ENCODE measurements around the gene ZNF385B. TPM values are rescaled to one million over a fixed set of nuclear protein-coding genes. Genes with fewer than 3 reads are reported as not detected.

ZNF385B gene
- total RNA-seq, 1 experiment from 2014 or later: 2.3 TPM

DNA sequence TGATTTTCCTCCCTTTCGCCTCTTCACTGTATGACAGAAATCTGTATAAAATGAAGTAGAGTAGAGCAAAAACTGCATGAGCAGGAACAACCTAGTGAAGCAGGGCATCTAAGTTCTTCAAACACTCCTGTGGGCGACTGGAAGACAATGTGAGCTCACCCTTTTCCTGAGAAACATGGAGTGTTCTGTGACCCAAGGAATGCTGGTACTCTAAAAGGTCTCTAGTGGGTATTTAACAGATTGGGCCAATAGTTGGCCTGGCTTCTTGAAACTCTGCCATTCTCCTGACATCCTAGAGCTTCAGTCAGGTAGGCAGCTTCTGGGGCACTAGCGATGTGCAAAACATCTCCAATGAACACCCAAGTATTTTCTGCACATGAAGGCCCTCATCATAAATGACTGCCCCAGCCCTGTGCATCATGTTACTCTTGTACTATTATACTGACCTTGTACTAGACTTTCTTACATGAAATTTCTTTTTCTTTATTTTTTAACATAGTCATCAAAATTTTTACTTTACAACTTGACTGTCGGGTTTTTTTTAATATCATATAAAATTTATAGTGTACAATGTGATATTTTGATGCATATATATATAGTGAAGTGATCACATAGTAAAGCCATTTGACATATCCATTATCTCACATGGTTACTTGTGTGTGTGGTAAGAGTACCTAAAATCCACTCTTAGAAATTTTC lies 302.2 kb downstream of the ZNF385B start:
- no peak for DNase-seq (ENCODE audit: extremely low read depth, low read depth)

DNA sequence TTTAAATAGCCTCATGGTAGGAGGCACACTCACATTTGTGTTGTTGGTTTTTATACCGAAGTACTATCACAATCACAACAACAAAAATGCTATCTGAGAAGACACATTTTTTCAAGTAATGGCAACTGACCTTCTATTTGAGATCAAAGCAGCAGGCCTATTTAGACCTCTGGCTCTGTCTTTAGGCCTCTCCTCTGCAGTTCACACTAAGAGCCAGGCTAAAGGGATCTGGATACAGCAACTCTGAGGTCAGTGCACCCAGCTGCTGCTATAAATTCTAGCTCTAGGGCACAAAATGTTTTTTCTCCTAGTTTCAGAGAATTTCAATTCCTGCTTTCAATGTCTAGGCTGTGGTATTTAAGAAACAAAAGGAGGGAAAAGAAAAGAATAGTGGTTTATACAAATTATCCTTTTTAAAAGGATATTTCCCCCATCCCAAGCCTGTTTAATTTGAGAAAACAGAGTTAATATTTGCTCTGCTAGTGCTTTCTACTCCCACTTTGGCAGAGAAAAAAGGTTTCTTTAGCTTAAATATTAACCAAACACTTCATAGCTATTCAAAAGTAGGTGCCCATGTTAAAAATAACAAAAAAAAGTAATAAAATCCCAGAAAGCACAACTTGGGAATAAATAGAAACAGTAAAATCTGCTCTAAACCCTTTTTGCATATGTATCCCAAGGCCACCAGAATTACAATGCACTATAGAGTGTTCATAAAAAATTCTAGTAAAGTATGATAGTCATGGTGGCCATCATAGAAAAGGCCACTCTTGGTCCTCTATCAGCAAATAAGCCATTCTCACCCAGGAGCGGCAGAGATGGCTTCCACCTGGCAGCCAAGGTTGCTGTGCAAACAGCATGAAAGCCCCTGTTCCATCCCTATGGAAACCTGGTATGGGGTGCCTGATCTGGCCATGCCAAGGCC lies 303.1 kb downstream of the ZNF385B start:
- no peak for DNase-seq (ENCODE audit: extremely low read depth, low read depth)

DNA sequence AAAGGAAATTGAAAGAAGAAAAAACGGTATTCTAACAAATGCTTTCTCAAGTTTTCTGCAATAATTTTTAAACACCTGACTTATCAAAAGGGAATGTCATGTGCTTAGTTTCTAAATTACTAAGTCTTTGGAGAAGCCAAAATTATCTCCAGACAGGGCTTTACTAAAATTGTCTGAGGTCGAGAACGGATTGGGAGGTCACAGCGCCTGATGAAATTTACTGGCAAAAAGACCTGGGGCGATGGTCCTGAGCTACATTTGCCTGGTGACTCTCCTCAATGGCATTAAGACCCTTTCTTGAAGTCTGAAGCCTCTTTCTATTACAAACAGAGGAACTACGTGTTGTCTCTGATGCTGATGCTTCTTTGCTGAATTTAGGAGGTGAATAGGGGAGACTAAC lies 305.0 kb downstream of the ZNF385B start:
- no peak for DNase-seq (ENCODE audit: extremely low read depth, low read depth)

DNA sequence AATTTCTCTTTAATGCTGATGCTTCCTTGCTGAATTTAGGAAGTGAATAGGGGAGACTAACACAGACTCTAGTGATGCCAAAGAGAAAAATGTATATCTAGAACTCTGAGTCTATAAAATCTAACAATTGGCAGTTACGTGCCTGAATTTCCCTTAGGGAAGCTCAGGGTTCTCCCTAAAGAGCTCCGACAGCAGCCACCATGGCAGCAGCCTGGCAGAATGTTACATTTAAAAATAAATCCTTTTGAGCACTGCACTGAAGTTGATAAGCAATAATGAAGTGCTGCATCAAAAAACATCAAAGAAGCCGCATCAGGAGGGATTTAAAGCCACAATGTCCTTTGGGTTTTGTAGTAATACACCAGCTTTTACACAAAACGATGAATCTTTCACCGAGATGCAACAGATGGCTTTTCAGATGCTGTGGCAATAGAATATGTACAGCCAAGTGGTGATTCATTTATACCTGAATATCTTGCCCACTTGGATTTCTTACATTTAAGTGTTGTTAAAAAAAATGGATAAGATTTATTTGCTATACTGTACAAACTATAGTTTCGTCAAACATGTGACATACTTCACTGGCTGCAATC lies 305.6 kb downstream of the ZNF385B start:
- no peak for DNase-seq (ENCODE audit: extremely low read depth, low read depth)

DNA sequence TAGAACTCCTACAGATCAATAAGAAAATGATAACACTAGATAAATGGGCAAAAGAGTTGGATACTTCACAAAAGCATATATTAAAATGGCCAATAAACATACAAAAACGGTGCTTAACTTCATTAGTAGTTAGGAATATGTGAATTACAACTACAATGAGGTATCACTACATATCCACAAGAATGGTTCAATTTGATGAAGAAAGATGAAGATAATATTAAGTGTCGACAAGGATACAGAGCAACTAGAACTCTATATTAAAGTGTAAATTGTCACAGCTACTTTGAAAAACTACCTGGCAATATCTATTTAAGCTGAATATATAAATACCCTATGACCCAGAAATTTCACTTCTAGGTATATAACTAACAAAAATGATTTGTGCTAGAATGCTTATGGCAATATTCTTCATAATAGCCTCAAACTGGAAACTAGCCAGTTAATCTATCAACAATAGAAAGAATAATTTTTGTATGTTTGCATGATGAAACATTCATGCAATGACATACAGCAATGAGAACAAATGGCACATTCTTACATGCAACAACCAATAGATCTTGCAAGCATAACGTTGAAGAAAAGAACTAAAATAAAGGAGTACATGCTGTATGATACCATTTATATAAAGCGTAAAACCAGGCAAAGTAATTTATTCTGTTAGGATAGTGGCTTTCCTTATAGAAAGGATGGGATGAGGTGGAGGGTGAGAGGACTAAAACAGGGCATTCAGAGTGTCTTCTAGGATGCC lies 306.6 kb downstream of the ZNF385B start:
- DNase-seq (ENCODE audit: extremely low read depth, low read depth): no peak

DNA sequence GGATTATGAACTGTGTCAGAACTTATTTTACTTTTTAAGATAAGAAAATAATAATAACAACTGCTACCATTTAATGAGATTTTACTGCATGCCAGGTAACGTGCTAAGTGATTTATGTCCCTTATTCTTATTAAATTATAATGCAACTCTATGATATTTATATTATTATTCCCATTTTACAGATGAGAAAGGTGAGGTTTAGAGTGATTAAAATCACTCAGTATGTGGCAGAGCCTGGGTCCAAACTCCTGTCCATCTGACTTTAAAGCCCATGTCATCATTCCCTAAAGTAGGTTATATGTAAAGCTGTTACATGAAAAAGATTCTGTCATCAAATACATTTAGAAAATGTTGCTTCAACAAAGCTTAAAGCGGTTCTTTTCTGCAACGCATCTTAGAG lies 308.0 kb downstream of the ZNF385B start:
- DNase-seq (ENCODE audit: extremely low read depth, low read depth): no peak

DNA sequence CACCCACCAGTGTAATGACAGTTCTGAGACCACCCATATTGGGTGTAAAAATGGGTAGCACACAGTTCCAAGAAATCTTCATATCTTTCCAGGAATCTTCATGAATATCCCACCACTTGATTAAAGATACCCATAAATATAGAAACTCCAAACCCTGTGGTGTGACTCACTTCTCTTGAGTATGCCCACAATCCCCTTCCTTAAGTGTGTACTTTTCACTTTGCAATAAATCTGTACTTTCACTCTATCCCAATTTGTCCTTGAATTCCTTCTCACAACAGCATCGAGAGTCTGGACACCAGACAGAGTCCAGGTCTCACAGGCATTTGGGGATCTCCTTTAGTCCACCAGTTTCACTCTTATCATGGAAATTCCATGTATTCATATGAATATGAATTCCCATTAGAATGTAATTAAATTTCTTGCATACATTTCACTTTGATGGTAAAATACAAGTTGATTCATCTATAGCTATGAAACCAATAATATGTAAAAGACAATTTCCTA lies 309.8 kb downstream of the ZNF385B start:
- DNase-seq (ENCODE audit: extremely low read depth, low read depth): no peak

DNA sequence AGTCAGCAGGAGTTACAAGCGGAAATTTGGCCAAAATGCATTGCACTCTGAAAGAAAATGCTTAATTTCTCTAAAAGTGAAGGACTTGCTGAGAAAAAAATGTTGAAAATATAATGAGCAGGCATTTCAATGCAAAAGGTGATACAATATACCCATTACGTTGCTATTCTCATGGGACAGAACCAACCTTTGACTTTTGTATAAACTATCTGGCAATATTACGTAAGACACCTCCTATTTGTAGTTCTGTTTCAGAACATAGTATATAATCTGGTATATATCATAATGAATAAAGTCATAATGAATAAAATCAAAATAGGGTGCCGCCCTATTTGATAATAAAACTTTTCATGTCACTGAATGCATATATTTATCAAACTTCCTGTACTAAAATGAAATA lies 310.6 kb downstream of the ZNF385B start:
- no peak for DNase-seq (ENCODE audit: extremely low read depth, low read depth)

DNA sequence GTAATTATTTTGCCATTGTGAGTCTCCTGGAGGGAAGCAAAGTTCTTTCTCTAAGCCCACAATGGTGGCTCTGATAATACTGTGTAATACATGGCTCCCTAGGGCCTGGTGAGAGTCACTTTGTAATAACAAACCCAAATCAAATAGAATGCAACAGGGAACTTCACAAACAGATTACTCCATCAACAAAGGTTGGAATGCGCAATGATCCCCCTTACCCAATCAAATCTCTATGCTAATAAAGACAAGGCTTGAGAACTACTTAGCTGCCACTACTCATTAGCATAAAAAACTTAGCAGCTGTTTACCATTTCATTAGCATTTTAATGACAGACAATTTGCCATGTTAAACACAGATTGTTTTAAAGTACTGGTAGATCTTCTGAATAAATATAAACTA lies 311.2 kb downstream of the ZNF385B start:
- no peak for DNase-seq (ENCODE audit: extremely low read depth, low read depth)

DNA sequence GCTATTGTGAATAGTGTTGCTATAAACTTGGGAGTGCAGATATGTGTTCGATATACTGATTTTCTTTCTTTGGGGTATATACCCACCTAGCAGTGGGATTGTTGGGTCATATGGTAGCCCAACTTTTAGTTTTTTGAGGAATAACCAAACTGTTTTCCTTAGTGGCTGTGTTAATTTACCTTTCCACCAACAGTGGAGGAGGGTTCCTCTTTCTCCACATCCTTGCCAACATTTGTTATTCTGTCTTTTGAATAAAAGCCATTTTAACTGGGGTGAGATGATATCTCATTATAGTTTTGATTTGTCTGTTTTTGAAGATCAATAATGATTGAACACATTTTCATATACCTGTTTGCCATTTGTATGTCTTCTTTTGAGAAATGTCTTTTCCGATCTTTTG lies 314.8 kb downstream of the ZNF385B start:
- DNase-seq (ENCODE audit: extremely low read depth, low read depth): no peak

DNA sequence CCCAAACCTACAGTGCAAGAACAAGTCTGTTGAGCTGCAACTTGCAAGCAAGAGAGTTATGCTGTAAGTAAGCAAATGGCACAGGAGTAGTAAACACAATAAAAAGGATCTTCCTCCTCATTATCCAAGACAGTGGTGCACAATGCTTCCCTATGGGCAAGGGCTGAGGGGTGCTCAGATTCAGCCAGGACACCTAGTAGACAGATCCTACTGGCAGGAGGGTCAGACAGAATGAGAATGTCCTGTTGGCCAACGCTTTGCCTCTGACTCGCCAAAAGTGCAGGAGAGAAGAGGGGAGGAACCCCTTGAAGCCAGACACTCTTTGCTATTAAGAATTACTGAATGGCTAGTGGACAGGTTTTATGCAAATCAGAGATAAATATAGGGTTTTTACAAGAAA lies 316.4 kb downstream of the ZNF385B start:
- no peak for DNase-seq (ENCODE audit: extremely low read depth, low read depth)

DNA sequence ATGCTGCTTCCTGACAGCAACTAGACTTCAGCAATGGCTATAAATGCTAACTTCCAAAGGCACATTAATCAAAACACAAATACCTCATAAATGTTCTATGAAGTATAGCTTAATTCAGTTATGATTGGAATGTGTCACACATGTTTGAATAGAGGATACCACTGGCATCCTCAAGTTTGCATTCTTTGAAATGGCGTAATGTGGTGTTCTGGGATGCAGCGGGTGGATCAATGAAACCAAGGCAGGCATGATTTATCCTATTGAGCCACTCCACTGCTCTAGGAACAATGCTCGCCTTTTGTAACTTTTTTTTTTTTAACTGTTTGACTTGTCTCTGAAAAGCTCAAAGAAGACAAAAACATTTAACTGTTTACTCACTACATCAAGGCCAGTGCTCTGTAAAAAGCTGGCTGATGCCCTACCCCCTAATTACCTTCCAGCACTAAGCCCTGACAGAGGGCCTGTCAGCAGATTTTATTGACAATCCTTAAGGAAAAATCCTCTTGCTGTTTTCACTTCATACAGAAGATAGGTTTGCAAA lies 318.0 kb downstream of the ZNF385B start:
- DNase-seq (ENCODE audit: extremely low read depth, low read depth): no peak

DNA sequence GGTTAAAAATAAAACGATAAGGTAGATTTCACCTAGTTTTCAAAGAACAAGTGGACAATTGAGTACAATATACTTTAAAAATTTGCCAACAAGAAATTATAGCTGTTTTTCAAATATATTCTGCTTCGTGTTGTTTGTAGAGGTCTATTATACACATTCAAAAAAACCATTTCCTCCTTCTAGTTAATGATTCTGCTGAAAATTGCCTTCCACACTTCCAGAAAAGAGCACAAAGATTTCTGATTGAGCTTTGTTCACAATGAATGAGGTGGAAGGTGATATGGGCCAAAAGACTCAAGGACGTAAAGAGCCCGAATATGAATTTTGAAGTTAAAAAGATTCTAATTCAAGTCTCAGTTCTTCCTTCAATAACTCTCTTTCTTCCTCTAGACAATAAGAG lies 319.8 kb downstream of the ZNF385B start:
- no peak for DNase-seq (ENCODE audit: extremely low read depth, low read depth)

DNA sequence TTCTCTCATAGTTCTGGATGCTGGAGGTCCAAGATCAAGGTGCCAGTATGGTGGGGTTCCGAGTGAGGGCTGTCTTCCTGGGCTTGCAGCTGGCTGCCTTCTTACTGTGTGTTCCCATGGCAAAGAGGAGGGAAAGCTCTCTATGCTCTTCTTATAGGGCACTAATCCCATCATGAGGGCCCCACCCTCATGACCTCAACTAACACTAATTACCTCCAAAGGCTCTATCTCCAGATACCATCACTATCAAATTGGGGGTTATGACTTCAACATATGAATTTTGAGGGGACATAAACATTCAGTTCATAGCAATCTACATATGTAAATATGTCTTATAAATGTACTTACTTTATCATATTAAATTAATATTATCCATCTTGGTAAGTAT lies 322.3 kb downstream of the ZNF385B start:
- DNase-seq (ENCODE audit: extremely low read depth, low read depth): no peak

DNA sequence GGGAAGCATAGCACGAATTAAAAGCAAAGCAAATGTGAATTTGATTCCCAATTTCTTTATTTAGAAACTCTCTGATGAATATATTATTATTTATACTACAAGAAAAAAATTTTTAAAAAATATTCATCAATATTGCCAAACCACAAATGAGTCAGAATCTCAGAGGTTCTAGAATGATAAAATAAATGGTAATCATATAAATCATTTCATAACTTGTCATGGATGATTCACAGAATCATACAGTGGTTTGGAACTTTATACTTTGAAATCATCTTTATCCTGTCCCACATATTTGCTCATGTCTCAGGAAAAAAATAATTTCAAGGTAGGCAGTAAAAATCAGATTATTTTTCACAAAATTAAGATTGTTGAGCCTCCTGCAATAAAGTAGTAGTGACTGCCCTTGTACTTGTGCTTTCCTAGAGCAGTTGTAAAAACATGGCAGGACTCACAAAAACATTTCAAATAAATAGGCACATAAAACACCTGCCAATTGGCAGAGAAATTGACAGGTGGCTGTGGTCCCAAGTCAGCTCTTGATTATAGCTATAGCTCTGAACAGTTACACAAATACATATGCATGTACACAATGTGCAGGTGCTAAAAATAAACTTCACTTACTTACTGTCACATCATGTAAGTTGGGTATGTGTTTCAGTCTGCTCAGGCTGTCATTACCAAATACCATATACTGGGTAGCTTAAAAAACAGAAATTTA lies 322.8 kb downstream of the ZNF385B start:
- DNase-seq (ENCODE audit: extremely low read depth, low read depth): no peak

DNA sequence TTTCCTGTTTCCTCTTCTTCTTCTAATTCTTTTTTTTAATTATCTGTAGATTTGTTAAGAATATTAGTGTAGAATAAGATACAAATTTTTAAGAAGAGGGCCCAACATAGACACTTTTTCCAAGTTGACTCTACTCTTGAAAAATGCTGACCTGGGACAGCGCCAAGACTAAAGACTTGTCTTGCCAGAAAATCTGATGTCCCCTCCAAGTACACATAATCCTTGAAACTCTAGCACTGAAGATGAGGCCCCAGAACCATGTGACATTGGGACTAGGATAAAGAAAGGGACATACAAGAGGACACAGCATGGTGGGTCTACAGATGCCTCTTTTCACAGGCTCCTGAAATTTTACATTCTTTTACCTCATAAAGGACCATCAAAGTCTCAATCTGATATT lies 325.2 kb downstream of the ZNF385B start:
- DNase-seq (ENCODE audit: extremely low read depth, low read depth): no peak

DNA sequence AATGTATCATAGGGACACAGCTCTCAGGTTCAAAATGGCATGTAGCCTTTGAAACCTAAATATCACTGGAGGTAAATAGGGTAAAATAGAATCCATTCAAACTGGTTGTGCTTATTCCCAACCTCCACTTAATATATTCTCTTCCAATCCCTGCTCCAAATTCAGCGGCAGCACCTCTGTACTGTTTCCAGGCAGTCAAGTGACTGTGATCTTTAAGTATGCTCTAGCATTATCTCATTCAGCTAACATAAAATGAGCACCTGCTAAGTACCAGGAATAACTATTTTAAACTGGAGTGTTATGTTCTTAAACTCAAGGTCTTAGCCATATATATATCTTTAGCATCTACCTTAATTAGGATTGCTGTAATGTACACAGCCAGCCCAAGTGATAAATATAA lies 327.5 kb downstream of the ZNF385B start:
- DNase-seq (ENCODE audit: extremely low read depth, low read depth): no peak

DNA sequence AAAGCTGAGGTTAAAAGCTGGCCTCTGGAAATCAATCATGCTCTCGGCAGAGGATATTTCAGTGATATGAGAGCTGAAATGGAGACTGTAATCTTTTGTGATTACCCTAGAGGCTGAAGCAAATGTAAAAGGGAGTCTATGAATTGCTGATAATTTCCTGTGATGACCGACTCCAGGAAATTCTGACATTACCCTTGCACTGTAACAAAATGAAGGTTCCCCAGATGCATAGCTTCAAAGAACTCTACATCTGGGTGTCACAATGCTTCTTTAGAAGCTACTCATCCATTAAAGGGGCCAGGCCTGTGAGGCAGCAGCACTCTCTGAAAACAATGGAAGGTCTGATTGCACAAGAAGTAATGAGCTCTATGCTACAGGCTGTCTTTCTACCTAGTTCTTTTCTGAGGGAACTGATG lies 328.5 kb downstream of the ZNF385B start:
- DNase-seq (ENCODE audit: extremely low read depth, low read depth): no peak

DNA sequence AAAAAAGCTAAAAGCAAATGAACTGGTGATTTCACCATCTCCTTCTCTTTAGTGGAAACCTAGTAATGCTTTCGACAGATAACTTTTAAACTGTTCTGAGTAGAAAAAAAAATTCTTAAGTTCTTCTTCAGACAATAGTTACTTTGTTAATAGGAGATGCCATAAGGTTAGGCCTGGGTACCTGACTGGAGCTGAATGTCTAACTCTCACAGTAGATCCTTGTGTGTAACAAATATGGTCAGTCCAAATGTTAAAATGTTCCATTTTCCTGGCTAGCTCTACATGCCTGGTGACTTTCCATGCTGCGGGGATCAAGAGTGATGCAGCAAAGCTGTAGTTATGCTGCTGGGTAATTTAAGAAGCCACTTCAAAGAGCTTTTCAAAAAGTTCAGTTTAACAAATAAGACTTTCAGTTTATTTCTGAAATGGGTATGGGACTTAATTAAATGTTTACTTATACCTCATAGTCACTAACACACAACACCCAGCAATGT lies 332.8 kb downstream of the ZNF385B start:
- DNase-seq (ENCODE audit: extremely low read depth, low read depth): no peak

DNA sequence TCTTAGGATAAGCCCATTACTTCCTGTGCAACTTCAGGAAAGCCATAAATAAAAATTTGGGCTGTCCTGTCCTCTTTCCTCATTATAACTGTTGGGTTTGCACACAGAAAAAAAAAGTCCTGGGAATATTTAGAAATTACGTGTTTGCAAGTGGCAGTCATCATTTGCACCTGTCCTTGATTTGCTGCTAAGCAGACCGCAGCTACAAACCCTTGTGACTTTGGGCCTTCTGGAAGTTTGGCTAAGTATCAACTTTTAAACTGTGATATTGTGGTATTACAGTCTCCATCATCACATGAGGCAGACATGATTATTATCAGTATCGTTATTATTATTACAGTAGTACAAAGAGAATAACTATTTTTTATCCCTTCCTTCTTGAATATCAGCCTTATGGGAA lies 336.1 kb downstream of the ZNF385B start:
- DNase-seq (ENCODE audit: extremely low read depth, low read depth): no peak

Measured in NCI-H460 (cell line).